Astrocyte (in vitro differentiated cells and primary cell): ENCODE data around the gene IMMP2L. TPM values are rescaled to one million over a fixed set of nuclear protein-coding genes. Genes with fewer than 3 reads are reported as not detected.

Experiments
- DNase-seq: peaks from one replicate; pipeline ENCODE4 v3.0.0-alpha.2; 2010; ENCODE audit warnings: low read depth
- FAIRE-seq: peaks from 2 replicates; lab custom pipeline; 2011; peaks lifted over from hg19 to GRCh38; lab: Jason Lieb, UNC
- H2AFZ ChIP-seq: 2 replicates; pipeline ENCODE4 v1.6.0; 2012; ENCODE audit warnings: low read depth, low read length, inconsistent platforms
- H3K27ac ChIP-seq: 2 replicates; pipeline ENCODE4 v1.5.1; 2011; ENCODE audit warnings: low read depth, low read length, inconsistent platforms
- H3K27me3 ChIP-seq: 2 replicates; pipeline ENCODE4 v1.6.0; 2011; ENCODE audit warnings: low read length, inconsistent platforms; ENCODE audit not compliant: insufficient read depth
- H3K36me3 ChIP-seq: 2 replicates; pipeline ENCODE4 v1.5.1; 2011; ENCODE audit warnings: low read length, inconsistent platforms; ENCODE audit not compliant: insufficient read depth
- H3K4me1 ChIP-seq: 2 replicates; pipeline ENCODE4 v1.5.1; 2011; ENCODE audit warnings: low read length, inconsistent platforms; ENCODE audit not compliant: insufficient read depth
- H3K4me2 ChIP-seq: 2 replicates; pipeline ENCODE4 v1.6.0; 2012; ENCODE audit warnings: low read length, inconsistent platforms
- H3K4me3 ChIP-seq: 2 replicates; pipeline ENCODE4 v1.5.1; 2011; ENCODE audit warnings: low read depth, mild to moderate bottlenecking, low read length, inconsistent platforms; ENCODE audit not compliant: insufficient read depth
- H3K79me2 ChIP-seq: 2 replicates; pipeline ENCODE4 v1.6.0; 2012; ENCODE audit warnings: mild to moderate bottlenecking, low read length, inconsistent platforms; ENCODE audit not compliant: insufficient read depth
- H3K9ac ChIP-seq: 2 replicates; pipeline ENCODE4 v1.6.0; 2012; ENCODE audit warnings: mild to moderate bottlenecking, low read length, inconsistent platforms
- H3K9me3 ChIP-seq: 2 replicates; pipeline ENCODE4 v1.5.1; 2012; ENCODE audit warnings: low read depth, mild to moderate bottlenecking, low read length, inconsistent platforms; ENCODE audit not compliant: insufficient read depth
- H4K20me1 ChIP-seq: 2 replicates; pipeline ENCODE4 v1.6.0; 2012; ENCODE audit warnings: low read length, inconsistent platforms; ENCODE audit not compliant: insufficient read depth
- H3K27ac Mint-ChIP-seq: one replicate; pipeline ENCODE4 v1.8.0; 2021; ENCODE audit warnings: mild to moderate bottlenecking, mixed read lengths; ENCODE audit not compliant: unreplicated experiment
- H3K27me3 Mint-ChIP-seq: one replicate; pipeline ENCODE4 v1.8.0; 2021; ENCODE audit warnings: low read depth, mixed read lengths; ENCODE audit not compliant: unreplicated experiment
- H3K36me3 Mint-ChIP-seq: one replicate; pipeline ENCODE4 v1.8.0; 2021; ENCODE audit warnings: low read depth, mixed read lengths; ENCODE audit not compliant: unreplicated experiment
- H3K4me1 Mint-ChIP-seq: one replicate; pipeline ENCODE4 v1.8.0; 2021; ENCODE audit warnings: low read depth, mixed read lengths; ENCODE audit not compliant: unreplicated experiment
- H3K4me3 Mint-ChIP-seq: one replicate; pipeline ENCODE4 v1.8.0; 2021; ENCODE audit warnings: mild to moderate bottlenecking, moderate library complexity, mixed read lengths; ENCODE audit not compliant: unreplicated experiment
- H3K9me3 Mint-ChIP-seq: one replicate; pipeline ENCODE4 v1.8.0; 2021; ENCODE audit warnings: mild to moderate bottlenecking, mixed read lengths; ENCODE audit not compliant: unreplicated experiment
- CTCF ChIP-seq: IDR thresholded peaks from 2 replicates; pipeline ENCODE4 v1.5.1; 2011; ENCODE audit warnings: low read depth, mild to moderate bottlenecking, inconsistent platforms, low read length, moderate library complexity; ENCODE audit not compliant: insufficient read depth
- EZH2 ChIP-seq: IDR thresholded peaks from 2 replicates; pipeline ENCODE4 v1.6.1; 2012; ENCODE audit warnings: mild to moderate bottlenecking, low read length, inconsistent platforms; ENCODE audit not compliant: insufficient read depth
- total RNA-seq: library from RNA; stranded (reverse); gene quantifications from 2 replicates; pipeline ENCODE4 v1.2.1, GENCODE V29; 2021

The IMMP2L gene
- total RNA-seq, 1 donor from 2014 or later: 13.8 TPM

- H4K20me1 ChIP-seq: no peaks in the 10 kb centered on the region
- H3K4me2 ChIP-seq: no peak overlapping the region
- H3K9me3 ChIP-seq: no peaks in the 10 kb centered on the region
- Mint-ChIP-seq H3K9me3 (no peaks in the 10 kb centered on the region), H3K4me3 (no peak overlapping the region), H3K27ac (no peak overlapping the region), H3K36me3 (no peaks in the 10 kb centered on the region), H3K4me1 (no peaks in the 10 kb centered on the region), H3K27me3 (no peaks in the 10 kb centered on the region)
- TF ChIP-seq EZH2: no peak
- no peak for TF ChIP-seq CTCF
- no peaks in the 10 kb centered on the region for H3K4me1 ChIP-seq
- no peak overlapping the region for H3K9ac ChIP-seq
- no peak for DNase-seq
- H2AFZ ChIP-seq: no peak overlapping the region
- FAIRE-seq: no peak
- H3K4me3 ChIP-seq: no peak overlapping the region
- H3K36me3 ChIP-seq: no peaks in the 10 kb centered on the region
- H3K27me3 ChIP-seq: no peaks in the 10 kb centered on the region
- no peaks in the 10 kb centered on the region for H3K79me2 ChIP-seq
- H3K27ac ChIP-seq: no peak overlapping the region
These were observed 51.5 kb downstream of the IMMP2L start for GRCh38 chr7:111510584-111511378.

- Mint-ChIP-seq H3K27me3 (no peaks in the 10 kb centered on the region), H3K9me3 (no peaks in the 10 kb centered on the region), H3K4me1 (no peaks in the 10 kb centered on the region), H3K27ac (no peak overlapping the region), H3K36me3 (no peaks in the 10 kb centered on the region), H3K4me3 (no peak overlapping the region)
- H3K36me3 ChIP-seq: no peaks in the 10 kb centered on the region
- H3K4me2 ChIP-seq: no peak overlapping the region
- H3K27ac ChIP-seq: no peak overlapping the region
- H3K4me1 ChIP-seq: no peaks in the 10 kb centered on the region
- H4K20me1 ChIP-seq: no peaks in the 10 kb centered on the region
- no peak for FAIRE-seq
- no peak overlapping the region for H3K4me3 ChIP-seq
- DNase-seq: no peak
- H3K79me2 ChIP-seq: no peaks in the 10 kb centered on the region
- H3K9ac ChIP-seq: no peak overlapping the region
- H3K27me3 ChIP-seq: no peaks in the 10 kb centered on the region
- TF ChIP-seq CTCF (no peak), EZH2 (no peak)
- no peak overlapping the region for H2AFZ ChIP-seq
- no peaks in the 10 kb centered on the region for H3K9me3 ChIP-seq
These were observed 52.2 kb downstream of the IMMP2L start for GRCh38 chr7:111510062-111510461.

GRCh38 chr7:111509288-111509687, 53.0 kb downstream of the IMMP2L start:
- DNase-seq: no peak
- Histone ChIP-seq H3K27me3 (no peaks in the 10 kb centered on the region), H3K4me3 (no peak overlapping the region), H3K27ac (no peak overlapping the region), H3K9ac (no peak overlapping the region), H2AFZ (no peak overlapping the region), H4K20me1 (no peaks in the 10 kb centered on the region), H3K4me1 (no peaks in the 10 kb centered on the region), H3K4me2 (no peak overlapping the region), H3K79me2 (no peaks in the 10 kb centered on the region), H3K9me3 (no peaks in the 10 kb centered on the region), H3K36me3 (no peaks in the 10 kb centered on the region)
- Mint-ChIP-seq H3K4me3 (no peak overlapping the region), H3K27ac (no peak overlapping the region), H3K27me3 (no peaks in the 10 kb centered on the region), H3K36me3 (no peaks in the 10 kb centered on the region), H3K4me1 (no peaks in the 10 kb centered on the region), H3K9me3 (no peaks in the 10 kb centered on the region)
- no peak for TF ChIP-seq EZH2
- no peak for TF ChIP-seq CTCF
- FAIRE-seq: no peak
